Heart right ventricle (tissue), 16 donors: ENCODE measurements around the gene GAGE12D. TPM values are rescaled to one million over a fixed set of nuclear protein-coding genes. Genes with fewer than 3 reads are reported as not detected.
"Not testable (repeated sequence)": the region's sequence is repeated elsewhere in the genome, so short reads cannot be mapped to it uniquely, and the experiment has no call there.

Experiments
- ATAC-seq, 8 donors: fragments of 200-7000 bp; cut with Tn5 transposase; one replicate each; pipeline ENCODE4 v1.9.1; 2020; ENCODE audit warnings: mild to moderate bottlenecking in 8 of 8, moderate library complexity in 8 of 8, moderate number of reproducible peaks in 1 of 8
- DNase-seq, 2 donors: peaks; one replicate each; pipeline ENCODE4 v3.0.0-alpha.2; 2020
- H3K27ac ChIP-seq, 10 donors: fragments of 200-600 bp; sonication (generic) in 2 of 10; one replicate each; pipeline versions ENCODE4 v1.5.0 to v1.8.0; 2020 to 2022; ENCODE audit warnings: mild to moderate bottlenecking in 3 of 10
- H3K27me3 ChIP-seq, 7 donors: fragments of 200-600 bp; one replicate each; pipeline ENCODE4 v1.8.0; 2021 to 2022; ENCODE audit warnings: mild to moderate bottlenecking in 2 of 7
- H3K36me3 ChIP-seq, 9 donors: fragments of 200-600 bp; sonication (generic) in 1 of 9; one replicate each; pipeline versions ENCODE4 v1.5.0 to v1.8.0; 2020 to 2022; ENCODE audit warnings: mild to moderate bottlenecking in 2 of 9
- H3K4me1 ChIP-seq, 9 donors: fragments of 200-600 bp; sonication (generic) in 1 of 9; one replicate each; pipeline versions ENCODE4 v1.5.0 to v1.8.0; 2020 to 2022; ENCODE audit warnings: mild to moderate bottlenecking in 4 of 9
- H3K4me3 ChIP-seq, 10 donors: fragments of 200-600 bp; sonication (generic) in 2 of 10; one replicate each; pipeline versions ENCODE4 v1.5.0 to v1.8.0; 2020 to 2022; ENCODE audit warnings: mild to moderate bottlenecking in 7 of 10, moderate library complexity in 2 of 10
- H3K9me3 ChIP-seq, 11 donors: fragments of 200-600 bp in 10 of 11; sonication (generic) in 2 of 11; one replicate each; pipeline versions ENCODE4 v1.5.0 to v1.8.0; 2013 to 2022; ENCODE audit warnings: mild to moderate bottlenecking in 2 of 11, control low read depth in 1 of 11, moderate library complexity in 1 of 11
- WGBS, 2 donors: extraction: QIAGEN DNeasy Blood & Tissue Kit; methylation state at CpG; one replicate each; pipeline ENCODE4 v1.1.7; 2013; ENCODE audit warnings: inconsistent platforms in 1 of 2; 5-methylcytosine and 5-hydroxymethylcytosine counted together
- intact Hi-C, 10 donors: fragments of 100-400 bp; cut with DNase I; formaldehyde crosslinking; loops; one replicate each; pipeline versions ENCODE4 v1.11.1 to v1.14.2; 2022
- long read RNA-seq, 3 donors: library from polyadenylated mRNA; unstranded; transcript quantifications; one replicate each; pipeline ENCODE4 v2.0.0, GENCODE V29; 2020 to 2021
- polyA plus RNA-seq, 2 donors: library from polyadenylated mRNA; stranded (reverse); fragments of 200-250 nt; gene quantifications; one replicate each; pipeline ENCODE4 v1.2.3, GENCODE V29; 2013
- total RNA-seq, 10 donors: library from RNA; stranded (reverse); fragmentation: NEBNext Ultra II Directional in 3 of 10; extraction: Animal tissue kit (Norgen Biotek cat#: 25700) in 3 of 10; gene quantifications; one replicate each; pipeline versions ENCODE4 v1.2.1 to v1.2.4, GENCODE V29; 2021 to 2023
- donor health status: Arrhythmogenic right ventricular cardiomyopathy.
- donor health status: ischemic (EF 13 %, LVEDD 7.1; RV severe dilation, severe dysfunction).
- donor health status: healthy with polysubstance abuse.
- donor health status: DM: no; HTN: yes; CAD: no.
- donor health status: DM: no; HTN: no; CAD: no.
- donor health status: ischemic (EF 25% LVEDD 6.9; RV normal size, moderate dysfunction).
- donor health status: ischemic (EF 25% LVEDD 5.7; RV mildly dilated, moderate dysfunction).
- donor health status: healthy.
- donor health status: DM: yes; HTN: yes; CAD: no.
- donor health status: Ischemic cardiomyopathy.
- donor health status: ischemic (EF 35%, LVEDD 5.7; RV mildly dilated, moderate dysfunction).
- donor health status: nonischemic (EF 11% LVEDD 7.7; RV severe dilation, severe dysfunction).
- donor health status: DM: yes; HTN: yes; CAD: no.
- donor health status: PGD.
- donor health status: ischemic (EF 29% LVEDD 5.4; RV normal size, mild dysfunction).
- donor health status: nonischemic (EF 23%, LVEDD 6.1; RV moderate dilation, normal function).

Gene GAGE12D, protein sequence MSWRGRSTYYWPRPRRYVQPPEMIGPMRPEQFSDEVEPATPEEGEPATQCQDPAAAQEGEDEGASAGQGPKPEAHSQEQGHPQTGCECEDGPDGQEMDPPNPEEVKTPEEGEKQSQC
- not detected for total RNA-seq
- polyA plus RNA-seq = not detected
- long read RNA-seq, donor 1 = 0 reads
- long read RNA-seq, donor 2 = 0 reads
- long read RNA-seq, donor 3 = 0 reads

- DNase-seq, H3K27me3 ChIP-seq, H3K4me1 ChIP-seq, ATAC-seq, H3K36me3 ChIP-seq, H3K9me3 ChIP-seq, H3K27ac ChIP-seq, H3K4me3 ChIP-seq, intact Hi-C loops: not testable (repeated sequence)
- WGBS, 2 donors = no CpG with 5 or more reads among the region's 16 CpGs
Observed at GRCh38 chrX:49541433-49541832, at the start of gene GAGE12D. Gene GAGE12D (plus strand): TSS chrX:49541733. CDS start chrX:49542888, 1,155 bp downstream.

DNA sequence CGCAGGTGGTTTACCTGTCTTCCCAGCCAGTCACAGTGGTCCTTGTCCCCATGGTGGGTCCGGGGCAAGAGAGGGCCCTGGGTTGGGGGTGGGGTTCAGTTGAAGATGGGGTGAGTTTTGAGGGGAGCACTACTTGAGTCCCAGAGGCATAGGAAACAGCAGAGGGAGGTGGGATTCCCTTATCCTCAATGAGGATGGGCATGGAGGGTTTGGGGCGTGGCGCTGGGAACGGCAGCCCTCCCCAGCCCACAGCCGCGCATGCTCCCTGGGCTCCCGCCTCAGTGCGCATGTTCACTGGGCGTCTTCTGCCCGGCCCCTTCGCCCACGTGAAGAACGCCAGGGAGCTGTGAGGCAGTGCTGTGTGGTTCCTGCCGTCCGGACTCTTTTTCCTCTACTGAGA lies 9.7 kb upstream of the GAGE12D start, which contains the start of gene GAGE12C:
GAGE12C (plus strand) TSS at position 301 of the 400 bp plus-strand sequence. CDS start 1,155 bp downstream, outside the sequence.
- DNase-seq, H3K4me3 ChIP-seq, H3K9me3 ChIP-seq, H3K27me3 ChIP-seq, H3K27ac ChIP-seq, intact Hi-C loops, H3K36me3 ChIP-seq, ATAC-seq, H3K4me1 ChIP-seq: not testable (repeated sequence)
- WGBS, 2 donors = no CpG with 5 or more reads among the region's 16 CpGs

DNA sequence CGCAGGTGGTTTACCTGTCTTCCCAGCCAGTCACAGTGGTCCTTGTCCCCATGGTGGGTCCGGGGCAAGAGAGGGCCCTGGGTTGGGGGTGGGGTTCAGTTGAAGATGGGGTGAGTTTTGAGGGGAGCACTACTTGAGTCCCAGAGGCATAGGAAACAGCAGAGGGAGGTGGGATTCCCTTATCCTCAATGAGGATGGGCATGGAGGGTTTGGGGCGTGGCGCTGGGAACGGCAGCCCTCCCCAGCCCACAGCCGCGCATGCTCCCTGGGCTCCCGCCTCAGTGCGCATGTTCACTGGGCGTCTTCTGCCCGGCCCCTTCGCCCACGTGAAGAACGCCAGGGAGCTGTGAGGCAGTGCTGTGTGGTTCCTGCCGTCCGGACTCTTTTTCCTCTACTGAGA lies 9.5 kb downstream of the GAGE12D start, which contains the start of gene GAGE12E:
GAGE12E (plus strand) TSS at position 301 of the 400 bp plus-strand sequence. CDS start 1,155 bp downstream, outside the sequence.
- not testable (repeated sequence) for DNase-seq, ATAC-seq
- WGBS, 2 donors = no CpG with 5 or more reads among the region's 16 CpGs

DNA sequence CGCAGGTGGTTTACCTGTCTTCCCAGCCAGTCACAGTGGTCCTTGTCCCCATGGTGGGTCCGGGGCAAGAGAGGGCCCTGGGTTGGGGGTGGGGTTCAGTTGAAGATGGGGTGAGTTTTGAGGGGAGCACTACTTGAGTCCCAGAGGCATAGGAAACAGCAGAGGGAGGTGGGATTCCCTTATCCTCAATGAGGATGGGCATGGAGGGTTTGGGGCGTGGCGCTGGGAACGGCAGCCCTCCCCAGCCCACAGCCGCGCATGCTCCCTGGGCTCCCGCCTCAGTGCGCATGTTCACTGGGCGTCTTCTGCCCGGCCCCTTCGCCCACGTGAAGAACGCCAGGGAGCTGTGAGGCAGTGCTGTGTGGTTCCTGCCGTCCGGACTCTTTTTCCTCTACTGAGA lies 19.0 kb downstream of the GAGE12D start, which contains the start of gene GAGE12F:
GAGE12F (plus strand) TSS at position 301 of the 400 bp plus-strand sequence. CDS start 1,155 bp downstream, outside the sequence.
- H3K27ac ChIP-seq, H3K4me3 ChIP-seq, H3K9me3 ChIP-seq, H3K4me1 ChIP-seq, H3K27me3 ChIP-seq, DNase-seq, H3K36me3 ChIP-seq, intact Hi-C loops, ATAC-seq: not testable (repeated sequence)
- no CpG with 5 or more reads among the region's 16 CpGs for WGBS, 2 donors

More for the DNA sequence above, 9.5 kb downstream of the GAGE12D start, which contains the start of gene GAGE12E:
- H3K4me1 ChIP-seq, H3K4me3 ChIP-seq, intact Hi-C loops, H3K27ac ChIP-seq, H3K9me3 ChIP-seq, H3K27me3 ChIP-seq, H3K36me3 ChIP-seq: not testable (repeated sequence)

- H3K4me3 ChIP-seq, H3K4me1 ChIP-seq, ATAC-seq, H3K9me3 ChIP-seq, DNase-seq, H3K27ac ChIP-seq, intact Hi-C loops, H3K27me3 ChIP-seq, H3K36me3 ChIP-seq: not testable (repeated sequence)
- no CpG with 5 or more reads among the region's 11 CpGs for WGBS, 2 donors
Observed at GRCh38 chrX:49568728-49569127, 27.2 kb downstream of the GAGE12D start.

DNA sequence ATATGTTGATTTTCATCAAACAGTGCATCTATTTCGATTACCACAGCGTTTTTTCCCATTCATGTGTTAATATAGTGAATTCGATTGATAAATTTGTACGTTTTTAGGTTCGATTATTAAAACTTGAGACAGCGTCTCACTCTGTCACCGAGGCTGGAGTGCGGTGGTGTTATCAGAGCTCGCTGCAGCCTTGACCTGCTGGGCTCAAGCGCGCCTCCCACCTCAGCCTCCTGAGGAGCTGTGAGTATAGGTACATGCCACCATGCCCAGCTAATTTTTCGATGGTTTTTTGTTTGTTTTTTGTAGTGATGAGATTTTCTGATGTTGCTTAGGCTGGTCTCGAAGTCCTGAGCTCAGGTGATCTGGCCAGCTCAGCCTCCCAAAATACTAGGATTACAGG lies 27.6 kb downstream of the GAGE12D start:
- H3K27ac ChIP-seq, H3K27me3 ChIP-seq, DNase-seq, H3K4me1 ChIP-seq, intact Hi-C loops, H3K4me3 ChIP-seq, H3K9me3 ChIP-seq, H3K36me3 ChIP-seq, ATAC-seq: not testable (repeated sequence)
- WGBS, 2 donors = no CpG with 5 or more reads among the region's 13 CpGs

- WGBS, 2 donors = no CpG with 5 or more reads among the region's 16 CpGs
Observed at GRCh38 chrX:49570100-49570499, 28.6 kb downstream of the GAGE12D start, which contains the start of gene GAGE12G. Gene GAGE12G (plus strand): TSS chrX:49570400. CDS start chrX:49571555, 1,155 bp downstream.

DNA sequence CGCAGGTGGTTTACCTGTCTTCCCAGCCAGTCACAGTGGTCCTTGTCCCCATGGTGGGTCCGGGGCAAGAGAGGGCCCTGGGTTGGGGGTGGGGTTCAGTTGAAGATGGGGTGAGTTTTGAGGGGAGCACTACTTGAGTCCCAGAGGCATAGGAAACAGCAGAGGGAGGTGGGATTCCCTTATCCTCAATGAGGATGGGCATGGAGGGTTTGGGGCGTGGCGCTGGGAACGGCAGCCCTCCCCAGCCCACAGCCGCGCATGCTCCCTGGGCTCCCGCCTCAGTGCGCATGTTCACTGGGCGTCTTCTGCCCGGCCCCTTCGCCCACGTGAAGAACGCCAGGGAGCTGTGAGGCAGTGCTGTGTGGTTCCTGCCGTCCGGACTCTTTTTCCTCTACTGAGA lies 38.1 kb downstream of the GAGE12D start, which contains the start of gene GAGE12H:
GAGE12H (plus strand) TSS at position 301 of the 400 bp plus-strand sequence. CDS start 1,155 bp downstream, outside the sequence.
- DNase-seq, H3K4me3 ChIP-seq, intact Hi-C loops, H3K9me3 ChIP-seq, H3K4me1 ChIP-seq, H3K36me3 ChIP-seq, H3K27me3 ChIP-seq, H3K27ac ChIP-seq, ATAC-seq: not testable (repeated sequence)
- no CpG with 5 or more reads among the region's 16 CpGs for WGBS, 2 donors

More at GRCh38 chrX:49570100-49570499, 28.6 kb downstream of the GAGE12D start, which contains the start of gene GAGE12G:
- intact Hi-C loops, H3K4me1 ChIP-seq, H3K4me3 ChIP-seq, H3K27ac ChIP-seq, ATAC-seq, H3K9me3 ChIP-seq, H3K27me3 ChIP-seq, DNase-seq, H3K36me3 ChIP-seq: not testable (repeated sequence)

GRCh38 chrX:49589196-49589595 lies 47.7 kb downstream of the GAGE12D start, which contains the start of gene GAGE2A:
Gene GAGE2A (plus strand): TSS chrX:49589496. CDS start chrX:49590651, 1,155 bp downstream.
- no CpG with 5 or more reads among the region's 16 CpGs for WGBS, 2 donors
- DNase-seq, H3K9me3 ChIP-seq, H3K4me3 ChIP-seq, H3K4me1 ChIP-seq, H3K27ac ChIP-seq, H3K36me3 ChIP-seq, ATAC-seq, H3K27me3 ChIP-seq, intact Hi-C loops: not testable (repeated sequence)

GRCh38 chrX:49589769-49590478 lies 48.4 kb downstream of the GAGE12D start:
- H3K27ac ChIP-seq, ATAC-seq, H3K4me3 ChIP-seq, H3K27me3 ChIP-seq, H3K4me1 ChIP-seq, H3K36me3 ChIP-seq, DNase-seq, intact Hi-C loops, H3K9me3 ChIP-seq: not testable (repeated sequence)
- WGBS, 2 donors = 90 to 91% methylated on average over 22 to 25 of the region's 37 CpGs

- ATAC-seq, intact Hi-C loops, H3K4me3 ChIP-seq, H3K9me3 ChIP-seq, H3K4me1 ChIP-seq, H3K27me3 ChIP-seq, H3K27ac ChIP-seq, H3K36me3 ChIP-seq, DNase-seq: not testable (repeated sequence)
- 92 to 96% methylated on average over 10 to 11 of the region's 17 CpGs for WGBS, 2 donors
Observed at GRCh38 chrX:49590488-49590887, 49.0 kb downstream of the GAGE12D start.
